Naive thymus-derived CD4-positive, alpha-beta T cell (primary cell): ENCODE data around the gene TEX52. TPM values are rescaled to one million over a fixed set of nuclear protein-coding genes. Genes with fewer than 3 reads are reported as not detected.
A peak's percentile ranks its signal among the peaks of the same experiment; 100 is the strongest.

Experiments
- ATAC-seq: fragments of 150-1000 bp; cut with Tn5 transposase; 2 replicates; pipeline ENCODE4 v1.10.0; 2021; ENCODE audit warnings: mild to moderate bottlenecking, moderate library complexity
- CTCF ChIA-PET: fragments of 350-600 bp; sonication (Branson Sonifier 250); formaldehyde crosslinking; loops from one replicate; lab custom pipeline; 2021; ENCODE audit warnings: antibody characterized with exemption; lab: Charles Lee
- POLR2A ChIA-PET: fragments of 350-600 bp; sonication (Branson Sonifier 250); formaldehyde crosslinking; loops from one replicate; lab custom pipeline; 2021; ENCODE audit warnings: antibody characterized with exemption, inconsistent platforms; lab: Charles Lee
- DNase-seq, 9 donors: peaks; one replicate each; pipeline versions ENCODE4 v3.0.0 to v3.0.0-alpha.2; 2020 to 2022; ENCODE audit warnings: mixed read lengths in 1 of 9
- H3K27ac ChIP-seq: one replicate; pipeline ENCODE4 v1.7.0; 2013; ENCODE audit warnings: mild to moderate bottlenecking, low read depth, low read length, moderate library complexity
- H3K27me3 ChIP-seq, 2 donors: one replicate each; pipeline ENCODE4 v1.7.0; 2013; ENCODE audit warnings: low read length in 2 of 2, mild to moderate bottlenecking in 2 of 2, moderate library complexity in 2 of 2; ENCODE audit not compliant: control insufficient read depth in 2 of 2, insufficient read depth in 2 of 2
- H3K36me3 ChIP-seq, 3 experiments: 1 replicate in 2 of 3; 2 replicates in 1 of 3; pipeline ENCODE4 v1.7.0; 2013; ENCODE audit warnings: low read length in 3 of 3, mild to moderate bottlenecking in 3 of 3, moderate library complexity in 1 of 3; ENCODE audit not compliant: insufficient read depth in 3 of 3, control insufficient read depth in 2 of 3
- H3K4me1 ChIP-seq, 2 donors: one replicate each; pipeline ENCODE4 v1.7.0; 2013; ENCODE audit warnings: low read length in 2 of 2, mild to moderate bottlenecking in 2 of 2, moderate library complexity in 1 of 2; ENCODE audit not compliant: control insufficient read depth in 2 of 2, insufficient read depth in 2 of 2
- H3K4me3 ChIP-seq: 2 replicates; pipeline ENCODE4 v1.7.0; 2013; ENCODE audit warnings: mild to moderate bottlenecking, low read length
- H3K9me3 ChIP-seq, 3 experiments: 1 replicate in 2 of 3; 2 replicates in 1 of 3; pipeline ENCODE4 v1.7.0; 2013; ENCODE audit warnings: low read length in 3 of 3; ENCODE audit not compliant: control insufficient read depth in 2 of 3
- H3K27ac Mint-ChIP-seq, 9 donors: one replicate each; pipeline ENCODE4 v1.8.0; 2020 to 2022; ENCODE audit warnings: mixed read lengths in 9 of 9, mild to moderate bottlenecking in 8 of 9, moderate library complexity in 5 of 9, inconsistent platforms in 2 of 9
- H3K27me3 Mint-ChIP-seq, 5 donors: one replicate each; pipeline ENCODE4 v1.8.0; 2021 to 2022; ENCODE audit warnings: mixed read lengths in 5 of 5, mild to moderate bottlenecking in 1 of 5
- H3K36me3 Mint-ChIP-seq, 5 donors: one replicate each; pipeline ENCODE4 v1.8.0; 2020 to 2022; ENCODE audit warnings: mixed read lengths in 5 of 5, mild to moderate bottlenecking in 3 of 5, inconsistent platforms in 1 of 5
- H3K4me1 Mint-ChIP-seq, 7 donors: one replicate each; pipeline ENCODE4 v1.8.0; 2020 to 2022; ENCODE audit warnings: mixed read lengths in 7 of 7, mild to moderate bottlenecking in 3 of 7, inconsistent platforms in 1 of 7
- H3K4me3 Mint-ChIP-seq, 10 donors: one replicate each; pipeline ENCODE4 v1.8.0; 2020 to 2022; ENCODE audit warnings: mild to moderate bottlenecking in 10 of 10, mixed read lengths in 10 of 10, moderate library complexity in 6 of 10, inconsistent platforms in 2 of 10
- H3K9me3 Mint-ChIP-seq, 11 donors: one replicate each; pipeline ENCODE4 v1.8.0; 2020 to 2022; ENCODE audit warnings: mixed read lengths in 11 of 11, mild to moderate bottlenecking in 4 of 11, inconsistent platforms in 1 of 11, moderate library complexity in 1 of 11
- intact Hi-C, 2 donors: fragments of 100-400 bp; cut with micrococcal nuclease; formaldehyde crosslinking; loops; one replicate each; pipeline ENCODE4 v1.15.1; 2023
- polyA plus RNA-seq, 2 donors: library from polyadenylated mRNA; unstranded; fragments of 300-500 nt; fragmentation: Illumina TruSeq; gene quantifications; one replicate each; pipeline ENCODE4 v1.2.3, GENCODE V29; 2021
- total RNA-seq, 6 experiments: library from RNA in 5 of 6; stranded (reverse) in 5 of 6; gene quantifications; 1 replicate in 5 of 6; 2 replicates in 1 of 6; pipeline ENCODE4 v1.2.3 and lab custom pipeline; 2021 to 2026

The TEX52 gene
- total RNA-seq, result not detected
- polyA plus RNA-seq, result not detected
- not detected for total RNA-seq (lab: John Stamatoyannopoulos, UW)

DNA sequence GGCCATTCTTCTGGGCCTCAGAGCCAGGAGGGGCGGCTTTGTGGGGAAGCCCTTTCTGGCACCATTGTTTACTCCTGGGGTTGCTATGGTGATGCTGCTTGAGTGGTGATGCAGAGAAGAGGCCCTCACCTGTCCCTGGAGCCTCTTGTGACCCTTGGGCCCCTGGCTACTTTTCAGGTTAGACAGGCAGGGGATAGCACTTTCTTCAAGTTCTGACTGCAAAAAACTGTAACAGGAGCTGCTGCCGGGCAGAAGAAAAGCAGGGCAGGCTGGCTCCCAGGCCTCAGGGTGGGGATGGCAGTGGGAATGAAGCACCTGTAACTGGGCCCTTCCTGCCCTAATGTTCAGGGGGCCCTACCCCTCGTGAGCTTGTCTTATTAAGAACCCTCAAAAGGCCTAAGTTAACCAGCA lies at the start of gene TEX52:
TEX52 (minus strand) TSS at position 19 of the 411 bp plus-strand sequence; CDS start at position 6, 13 bp downstream.
- peaks cover 0 to 5% (median 2%) of the 10 kb centered on the region in 7 donors for H3K4me1 Mint-ChIP-seq
- Histone ChIP-seq H3K36me3 (peaks cover 0 to 31% (median 0%) of the 10 kb centered on the region in 3 experiments), H3K4me1 (no peaks in the 10 kb centered on the region), H3K9me3 (no peaks in the 10 kb centered on the region), H3K4me3 (no peak within 1 kb of the TSS), H3K27ac (no peak within 1 kb of the TSS), H3K27me3 (no peaks in the 10 kb centered on the region)
- H3K27me3 Mint-ChIP-seq, result no peaks in the 10 kb centered on the region
- ChIA-PET POLR2A (no interaction called here), CTCF (no interaction called here)
- DNase-seq (no peak), ATAC-seq (no peak)
- no peaks in the 10 kb centered on the region for H3K9me3 Mint-ChIP-seq
- intact Hi-C loops, result no loop called here
- peaks cover 0 to 21% (median 8%) of the 10 kb centered on the region in 5 donors for H3K36me3 Mint-ChIP-seq
- peak within 1 kb of the TSS in 3 of 9 donors; percentile 4 to 87 (median 41) for H3K27ac Mint-ChIP-seq
- no peak within 1 kb of the TSS for H3K4me3 Mint-ChIP-seq

DNA sequence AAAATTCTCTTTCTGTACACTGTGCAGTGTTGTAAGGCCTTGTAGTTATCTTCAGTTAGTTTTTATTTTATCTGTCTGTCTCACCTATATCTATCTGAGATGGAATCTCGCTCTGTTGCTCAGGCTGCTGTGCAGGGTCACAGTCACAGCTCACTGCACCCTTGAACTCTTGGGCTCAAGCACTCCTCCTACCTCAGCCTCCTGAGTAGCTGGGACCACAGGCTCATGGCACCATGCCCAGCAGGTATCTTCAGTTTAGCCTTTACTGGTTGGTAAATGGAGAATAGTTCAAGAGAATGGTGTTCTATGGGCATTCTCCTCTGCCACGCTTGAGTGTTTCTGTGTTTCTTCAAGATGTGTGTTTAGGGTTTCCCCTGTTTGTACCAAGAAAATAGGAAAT lies 47.4 kb upstream of the TEX52 start:
- ATAC-seq, result no peak
- Histone ChIP-seq H3K27ac (no peak overlapping the region), H3K4me3 (no peak overlapping the region), H3K36me3 (no peaks in the 10 kb centered on the region), H3K4me1 (no peaks in the 10 kb centered on the region), H3K9me3 (no peaks in the 10 kb centered on the region), H3K27me3 (no peaks in the 10 kb centered on the region)
- DNase-seq, result no peak
- Mint-ChIP-seq H3K4me3 (no peak overlapping the region), H3K36me3 (peaks cover 0 to 1% (median 0%) of the 10 kb centered on the region in 5 donors), H3K27ac (peak overlapping the region in 1 of 9 donors; percentile 57), H3K9me3 (no peaks in the 10 kb centered on the region), H3K27me3 (no peaks in the 10 kb centered on the region), H3K4me1 (no peaks in the 10 kb centered on the region)
- CTCF ChIA-PET, result no interaction called here
- intact Hi-C loops, result no loop called here
- POLR2A ChIA-PET, result no interaction called here

DNA sequence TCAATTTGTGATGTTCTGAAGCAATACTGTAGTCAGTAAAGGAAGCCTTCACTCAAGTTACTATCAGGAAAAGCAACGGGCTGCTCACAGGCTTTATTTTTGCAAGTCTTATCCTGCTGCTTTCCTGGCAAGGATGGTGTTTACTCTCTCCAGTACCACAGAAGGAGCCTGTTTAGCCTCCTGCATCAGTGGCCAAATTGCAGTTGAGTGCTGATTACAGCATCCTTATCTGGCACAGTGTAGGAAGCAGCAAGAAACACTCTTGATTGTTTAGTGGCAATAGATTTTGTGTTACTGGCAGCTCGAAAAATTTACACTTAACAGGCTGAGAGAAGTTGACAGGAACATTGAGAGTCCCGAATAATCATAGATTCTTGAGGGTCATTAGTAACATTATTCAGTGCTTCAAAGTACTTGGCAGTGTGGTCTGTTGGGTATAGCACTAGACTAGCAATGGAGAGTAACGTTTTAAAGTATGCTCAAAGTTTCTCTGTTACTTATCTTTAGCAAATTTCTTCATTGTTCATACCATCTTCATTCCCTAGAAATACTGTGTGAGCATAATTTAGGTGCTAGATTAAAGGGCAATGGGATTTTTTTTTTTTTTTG lies 45.5 kb upstream of the TEX52 start:
- H3K4me1 Mint-ChIP-seq, result no peaks in the 10 kb centered on the region
- ATAC-seq, result no peak
- H3K9me3 ChIP-seq, result no peaks in the 10 kb centered on the region
- no peaks in the 10 kb centered on the region for H3K27me3 Mint-ChIP-seq
- peaks cover 0 to 1% (median 0%) of the 10 kb centered on the region in 5 donors for H3K36me3 Mint-ChIP-seq
- no peak overlapping the region for H3K27ac ChIP-seq
- no peaks in the 10 kb centered on the region for H3K27me3 ChIP-seq
- H3K27ac Mint-ChIP-seq, result no peak overlapping the region
- no peak overlapping the region for H3K4me3 ChIP-seq
- no peaks in the 10 kb centered on the region for H3K9me3 Mint-ChIP-seq
- no peaks in the 10 kb centered on the region for H3K36me3 ChIP-seq
- intact Hi-C loops, result no loop called here
- ChIA-PET POLR2A (no interaction called here), CTCF (no interaction called here)
- no peak for DNase-seq
- H3K4me3 Mint-ChIP-seq, result no peak overlapping the region
- no peaks in the 10 kb centered on the region for H3K4me1 ChIP-seq

DNA sequence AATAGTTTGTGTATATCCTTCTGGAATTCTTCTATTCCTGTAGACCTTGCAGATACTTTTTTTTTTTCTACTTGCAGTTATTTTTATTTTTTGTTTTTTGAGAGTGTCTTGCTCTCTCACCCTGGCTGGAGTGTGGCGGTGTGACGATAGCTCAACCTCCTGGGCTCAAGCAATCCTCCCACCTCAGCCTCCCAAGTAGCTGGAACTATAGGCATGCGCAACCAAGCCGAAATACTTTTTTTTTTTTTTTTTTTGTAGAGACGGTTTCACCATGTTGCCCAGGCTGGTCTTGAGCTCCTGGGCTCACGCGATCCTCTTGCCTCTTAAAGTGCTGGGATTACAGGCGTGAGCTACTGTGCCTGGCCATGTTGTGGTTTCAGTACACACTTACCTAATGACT lies 43.8 kb upstream of the TEX52 start:
- H3K27me3 Mint-ChIP-seq, result no peaks in the 10 kb centered on the region
- no peaks in the 10 kb centered on the region for H3K4me1 Mint-ChIP-seq
- ChIA-PET POLR2A (interaction anchor here (0.6 to 1.3 kb wide), 2 partner anchors 10 to 25 kb away, joined by 4 to 5 read pairs; partner anchors contain the start of gene TULP3), CTCF (no interaction called here)
- Histone ChIP-seq H3K27me3 (no peaks in the 10 kb centered on the region), H3K9me3 (no peaks in the 10 kb centered on the region), H3K4me1 (no peaks in the 10 kb centered on the region), H3K36me3 (no peaks in the 10 kb centered on the region), H3K27ac (no peak overlapping the region), H3K4me3 (no peak overlapping the region)
- no peak for DNase-seq
- H3K36me3 Mint-ChIP-seq, result peaks cover 0 to 1% (median 0%) of the 10 kb centered on the region in 5 donors
- peak overlapping the region in 1 of 9 donors; percentile 21 for H3K27ac Mint-ChIP-seq
- intact Hi-C loops, result no loop called here
- no peaks in the 10 kb centered on the region for H3K9me3 Mint-ChIP-seq
- no peak for ATAC-seq
- no peak overlapping the region for H3K4me3 Mint-ChIP-seq

DNA sequence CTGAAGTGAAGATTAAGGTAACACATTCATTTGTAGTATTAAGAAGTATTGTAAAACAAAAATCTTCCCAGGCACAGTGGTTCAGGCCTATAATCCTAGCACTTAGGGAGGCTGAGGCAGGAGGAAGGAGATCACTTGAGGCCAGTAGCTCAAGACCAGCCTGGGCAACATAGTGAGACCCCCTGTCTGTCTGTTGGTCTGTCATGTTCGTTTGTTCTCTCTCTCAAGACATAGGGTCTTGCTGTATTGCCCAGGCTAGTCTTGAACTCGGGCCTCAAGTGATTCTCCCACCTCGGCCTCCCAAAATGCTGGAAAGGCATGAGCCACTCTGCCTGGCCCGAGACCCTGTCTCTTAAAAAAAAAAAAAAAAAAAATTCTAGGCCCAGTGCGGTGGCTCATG lies 40.6 kb upstream of the TEX52 start:
- Mint-ChIP-seq H3K4me1 (peaks cover 4 to 5% (median 4%) of the 10 kb centered on the region in 7 donors), H3K4me3 (no peak overlapping the region), H3K27ac (no peak overlapping the region), H3K9me3 (no peaks in the 10 kb centered on the region), H3K36me3 (no peaks in the 10 kb centered on the region), H3K27me3 (no peaks in the 10 kb centered on the region)
- no peak overlapping the region for H3K4me3 ChIP-seq
- ChIA-PET CTCF (no interaction called here), POLR2A (no interaction called here)
- no peaks in the 10 kb centered on the region for H3K36me3 ChIP-seq
- H3K9me3 ChIP-seq, result no peaks in the 10 kb centered on the region
- intact Hi-C loops, result no loop called here
- ATAC-seq (no peak), DNase-seq (no peak)
- H3K27ac ChIP-seq, result no peak overlapping the region
- H3K4me1 ChIP-seq, result no peaks in the 10 kb centered on the region
- H3K27me3 ChIP-seq, result no peaks in the 10 kb centered on the region

DNA sequence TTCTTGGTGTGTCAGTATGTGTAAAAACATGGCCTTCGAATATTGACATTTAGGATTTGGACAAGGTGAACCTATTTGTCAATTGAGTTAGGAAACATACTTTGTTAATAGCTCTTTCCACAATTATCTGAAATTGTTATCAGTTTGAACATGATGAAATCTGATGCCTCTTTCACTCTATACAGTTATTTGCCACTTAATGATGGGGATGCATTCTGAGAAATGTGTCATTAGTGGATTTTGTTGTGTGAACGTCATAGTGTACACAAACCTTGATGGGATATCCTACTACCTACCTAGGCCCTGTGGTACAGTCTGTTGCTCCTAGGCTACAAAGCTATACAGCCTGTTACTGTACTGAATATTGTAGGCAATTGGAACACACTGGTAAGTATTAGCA lies 38.7 kb upstream of the TEX52 start:
- peaks cover 0 to 2% (median 0%) of the 10 kb centered on the region in 11 donors for H3K9me3 Mint-ChIP-seq

More for the DNA sequence above, 38.7 kb upstream of the TEX52 start:
- no peak overlapping the region for H3K4me3 ChIP-seq
- DNase-seq (no peak), ATAC-seq (no peak)
- H3K27ac Mint-ChIP-seq, result no peak overlapping the region
- intact Hi-C loops, result no loop called here
- H3K4me1 ChIP-seq, result no peaks in the 10 kb centered on the region
- peaks cover 0 to 2% (median 0%) of the 10 kb centered on the region in 5 donors for H3K27me3 Mint-ChIP-seq
- no peak overlapping the region for H3K27ac ChIP-seq
- peaks cover 0 to 6% (median 0%) of the 10 kb centered on the region in 3 experiments for H3K36me3 ChIP-seq
- H3K36me3 Mint-ChIP-seq, result peaks cover 0 to 3% (median 0%) of the 10 kb centered on the region in 5 donors
- H3K4me1 Mint-ChIP-seq, result peaks cover 9 to 20% (median 15%) of the 10 kb centered on the region in 7 donors
- CTCF ChIA-PET, result no interaction called here
- H3K4me3 Mint-ChIP-seq, result no peak overlapping the region
- no peaks in the 10 kb centered on the region for H3K9me3 ChIP-seq
- POLR2A ChIA-PET, result interaction anchor here (1.3 kb wide), 1 partner anchor 18 kb away, joined by 4 read pairs; the partner anchor contains the start of genes FOXM1 and RHNO1
- H3K27me3 ChIP-seq, result no peaks in the 10 kb centered on the region
